GM12865 (cell line): ENCODE results near the gene SPAAR.

Source experiments
- DNase-seq: peaks from one replicate; pipeline ENCODE4 v3.0.0; 2010; ENCODE audit warnings: low read depth
- H3K4me3 ChIP-seq: 2 replicates; pipeline ENCODE4 v1.5.1; 2011; ENCODE audit warnings: mild to moderate bottlenecking, low read depth, low read length, control low read depth
- CTCF ChIP-seq: IDR thresholded peaks from 2 replicates; pipeline ENCODE4 v1.5.1; 2011; ENCODE audit warnings: low read length, control low read depth, low read depth, inconsistent platforms; ENCODE audit not compliant: insufficient read depth; ENCODE audit errors: missing control alignments

SPAAR gene

DNA sequence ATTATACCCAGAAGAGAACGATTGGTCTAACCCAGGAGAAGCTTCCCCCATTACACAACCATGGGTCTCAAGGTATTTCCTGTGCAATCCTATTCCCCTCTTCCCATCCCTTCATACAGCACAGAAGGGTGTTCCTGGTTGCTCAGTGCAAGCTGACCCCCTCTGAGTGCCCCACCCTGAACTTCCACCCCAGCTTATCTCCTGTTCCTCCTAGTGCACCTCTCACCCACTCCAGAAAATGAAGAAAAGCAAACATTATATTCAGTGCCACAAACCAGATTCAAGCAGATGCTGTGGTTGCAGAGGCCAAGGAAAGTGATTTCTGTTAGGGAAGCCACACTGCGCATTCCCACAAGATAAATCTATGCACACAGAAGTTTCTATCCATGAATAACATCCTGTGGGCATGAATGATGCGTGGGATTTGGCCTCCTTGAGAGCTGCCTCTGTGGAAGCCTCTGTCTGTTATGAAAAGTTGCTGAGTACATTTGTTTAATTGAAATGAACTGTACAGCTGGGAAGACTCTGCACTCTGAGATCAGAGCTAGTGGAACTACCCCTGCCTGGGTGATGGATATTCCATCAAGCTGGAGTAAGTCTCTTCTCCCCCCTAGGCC lies 50.9 kb downstream of the SPAAR start:
- no peak overlapping the region for H3K4me3 ChIP-seq
- no peak for DNase-seq
- TF ChIP-seq CTCF = no peak
